ENCODE measurements around the gene DHX57. TPM values are rescaled to one million over a fixed set of nuclear protein-coding genes. Genes with fewer than 3 reads are reported as not detected.

DHX57 gene
- total RNA-seq, 1 donor from 2014 or later: 18.6 TPM

Other genes with a start within 250 kb of the DHX57 start
- 9.8 and 10.1 TPM in 2 replicates for gene GALM, start 209.8 kb downstream of the DHX57 start, total RNA-seq
- 104 and 120 TPM in 2 replicates for gene SRSF7, start 124.6 kb downstream of the DHX57 start, total RNA-seq
- gene GEMIN6, start 97.7 kb downstream of the DHX57 start, total RNA-seq: 14.0 TPM in 2 replicates
- 16.6 and 18.0 TPM in 2 replicates for gene MORN2, start within 50 bp of the DHX57 start, total RNA-seq
- gene ARHGEF33, start 13.9 kb upstream of the DHX57 start, total RNA-seq: 0.10 and 0.30 TPM in 2 replicates
- gene SOS1, start 245.1 kb upstream of the DHX57 start, total RNA-seq: 33.3 and 44.0 TPM in 2 replicates

All from astrocyte (in vitro differentiated cells and primary cell).